GM23338 (cell line): ENCODE measurements around the gene CLIP1. TPM values are rescaled to one million over a fixed set of nuclear protein-coding genes. Genes with fewer than 3 reads are reported as not detected.

ENCODE experiments used
- ATAC-seq: fragments of 200-7000 bp; cut with Tn5 transposase; 3 replicates; pipeline ENCODE4 v1.9.1; 2020
- DNase-seq: peaks from one replicate; pipeline ENCODE4 v3.0.0-alpha.2; 2015; ENCODE audit warnings: low spot score
- H2AFZ ChIP-seq: fragments of 200-600 bp; sonication (generic); 2 replicates; pipeline ENCODE4 v1.8.0; 2016; ENCODE audit warnings: antibody characterized with exemption, mild to moderate bottlenecking, moderate library complexity
- H3F3A ChIP-seq: fragments of 200-600 bp; sonication (generic); replicated peaks from 2 replicates; pipeline ENCODE4 v1.8.0; 2017; ENCODE audit warnings: antibody characterized with exemption, mixed run types, low read depth
- H3K27ac ChIP-seq: fragments of 200-600 bp; sonication (generic); 2 replicates; pipeline ENCODE4 v1.6.1; 2016; ENCODE audit warnings: low read depth
- H3K27me3 ChIP-seq: fragments of 200-600 bp; sonication (generic); 2 replicates; pipeline ENCODE4 v1.8.0; 2016; ENCODE audit warnings: mild to moderate bottlenecking, mixed run types, moderate library complexity; ENCODE audit not compliant: insufficient read depth
- H3K36me3 ChIP-seq: fragments of 200-600 bp; sonication (generic); 2 replicates; pipeline ENCODE4 v1.8.0; 2016; ENCODE audit warnings: mild to moderate bottlenecking; ENCODE audit not compliant: insufficient read depth
- H3K4me1 ChIP-seq: fragments of 200-600 bp; sonication (generic); 2 replicates; pipeline ENCODE4 v1.8.0; 2016; ENCODE audit warnings: mild to moderate bottlenecking, moderate library complexity; ENCODE audit not compliant: insufficient read depth
- H3K4me2 ChIP-seq: fragments of 200-600 bp; sonication (generic); 2 replicates; pipeline ENCODE4 v1.7.1; 2017; ENCODE audit warnings: mixed run types
- H3K4me3 ChIP-seq: fragments of 200-600 bp; sonication (generic); 2 replicates; pipeline ENCODE4 v1.6.1; 2016; ENCODE audit warnings: mixed run types
- H3K79me2 ChIP-seq: fragments of 200-600 bp; sonication (generic); replicated peaks from 2 replicates; pipeline ENCODE4 v1.8.0; 2017; ENCODE audit warnings: mild to moderate bottlenecking; ENCODE audit not compliant: insufficient read depth
- H3K9me2 ChIP-seq: fragments of 200-600 bp; sonication (generic); 2 replicates; pipeline ENCODE4 v1.8.0; 2017; ENCODE audit not compliant: insufficient read depth
- H4K20me1 ChIP-seq: fragments of 200-600 bp; sonication (generic); replicated peaks from 2 replicates; pipeline ENCODE4 v1.8.0; 2017; ENCODE audit warnings: mild to moderate bottlenecking; ENCODE audit not compliant: insufficient read depth
- H3K27ac Mint-ChIP-seq: 2 replicates; pipeline ENCODE4 v1.8.0; 2020; ENCODE audit warnings: inconsistent platforms, mild to moderate bottlenecking, moderate library complexity, mixed read lengths
- H3K27me3 Mint-ChIP-seq: 3 replicates; pipeline ENCODE4 v1.8.0; 2022; ENCODE audit warnings: low read depth, mild to moderate bottlenecking, moderate library complexity, mixed read lengths, inconsistent platforms; ENCODE audit not compliant: insufficient read depth, poor library complexity
- H3K36me3 Mint-ChIP-seq: 3 replicates; pipeline ENCODE4 v1.8.0; 2021; ENCODE audit warnings: low read depth, mild to moderate bottlenecking, inconsistent platforms, moderate library complexity, mixed read lengths
- H3K4me1 Mint-ChIP-seq: 3 replicates; pipeline ENCODE4 v1.8.0; 2020; ENCODE audit warnings: mild to moderate bottlenecking, inconsistent platforms, mixed read lengths
- H3K4me3 Mint-ChIP-seq: 3 replicates; pipeline ENCODE4 v1.8.0; 2021; ENCODE audit warnings: moderate library complexity, mild to moderate bottlenecking, inconsistent platforms, mixed read lengths
- H3K9me3 Mint-ChIP-seq: 3 replicates; pipeline ENCODE4 v1.8.0; 2020; ENCODE audit warnings: moderate library complexity, mild to moderate bottlenecking, inconsistent platforms, mixed read lengths
- CREB1 ChIP-seq: fragments of 250-450 bp; sonication (Bioruptor Pico); IDR thresholded peaks from 2 replicates; pipeline ENCODE4 v1.5.0; 2020; ENCODE audit warnings: low read depth, mild to moderate bottlenecking, moderate library complexity
- CTCF ChIP-seq, 2 experiments: fragments of 200-600 bp in 1 of 2; sonication (generic) in 1 of 2; conservative IDR thresholded peaks; 2 replicates each; pipeline versions ENCODE4 v1.5.1 to v1.6.1; 2016 to 2017; ENCODE audit warnings: antibody characterized with exemption in 2 of 2, low read depth in 2 of 2, mild to moderate bottlenecking in 2 of 2, moderate library complexity in 1 of 2
- ETS1 ChIP-seq: IDR thresholded peaks from 2 replicates; pipeline ENCODE4 v1.6.1; 2016; ENCODE audit warnings: antibody characterized with exemption
- EZH2 ChIP-seq: fragments of 200-600 bp; sonication (generic); IDR thresholded peaks from one replicate; pipeline ENCODE4 v1.8.0; 2017; ENCODE audit warnings: antibody characterized with exemption, mild to moderate bottlenecking, low read depth; ENCODE audit not compliant: unreplicated experiment
- EZH2phosphoT487 ChIP-seq: fragments of 200-600 bp; sonication (generic); IDR thresholded peaks from one replicate; pipeline ENCODE4 v1.8.1; 2018; ENCODE audit warnings: antibody characterized with exemption; ENCODE audit not compliant: unreplicated experiment
- JUNB ChIP-seq: IDR thresholded peaks from one replicate; pipeline ENCODE4 v1.6.1; 2016; ENCODE audit warnings: antibody characterized with exemption; ENCODE audit not compliant: unreplicated experiment
- NANOG ChIP-seq: IDR thresholded peaks from 2 replicates; pipeline ENCODE4 v1.6.1; 2016; ENCODE audit warnings: antibody characterized with exemption, borderline replicate concordance
- POLR2AphosphoS5 ChIP-seq: IDR thresholded peaks from 2 replicates; pipeline ENCODE4 v1.6.1; 2016; ENCODE audit warnings: antibody characterized with exemption, low read depth
- STAT1 ChIP-seq: IDR thresholded peaks from one replicate; pipeline ENCODE4 v1.6.1; 2016; ENCODE audit warnings: antibody characterized with exemption; ENCODE audit not compliant: unreplicated experiment
- ZNF114 ChIP-seq: fragments of 250-450 bp; sonication (Bioruptor Pico); IDR thresholded peaks from 2 replicates; pipeline ENCODE4 v1.5.0; 2020; ENCODE audit warnings: mild to moderate bottlenecking, moderate library complexity
- ZNF331 ChIP-seq: fragments of 250-450 bp; sonication (Bioruptor Pico); IDR thresholded peaks from 2 replicates; pipeline ENCODE4 v1.5.0; 2020; ENCODE audit warnings: low read depth, mild to moderate bottlenecking, moderate library complexity
- ZNF462 ChIP-seq: fragments of 250-450 bp; sonication (Bioruptor Pico); IDR thresholded peaks from 2 replicates; pipeline ENCODE4 v1.5.0; 2020; ENCODE audit warnings: mild to moderate bottlenecking, moderate library complexity
- polyA plus RNA-seq: library from polyadenylated mRNA; unstranded; fragments of >200 nt; fragmentation: Nextera tagmentation; extraction: Ambion mirVana; gene quantifications from 2 replicates; pipeline ENCODE4 v1.2.1, GENCODE V29; 2016
- total RNA-seq: library from RNA; depleted of rRNA; stranded (reverse); fragments of >200 nt; shearing (Covaris generic); gene quantifications from 2 replicates; pipeline ENCODE4 v1.2.3, GENCODE V29; 2014
- TF ChIP-seq, protein P1 (sequence below): IDR thresholded peaks from one replicate; pipeline ENCODE4 v1.6.1; 2018; ENCODE audit warnings: antibody characterized with exemption; ENCODE audit not compliant: unreplicated experiment

CLIP1 gene
- total and polyA plus RNA-seq, 2 experiments from 2014 or later = 11.5 to 21.1 TPM

GRCh38 chr12:122309564-122310121 lies 112.8 kb downstream of the CLIP1 start:
- no peak for TF ChIP-seq EZH2phosphoT487
- TF ChIP-seq ZNF331 (CRISPR knock-in tag) = no peak
- TF ChIP-seq ETS1 = no peak
- no peak for TF ChIP-seq POLR2AphosphoS5
- TF ChIP-seq CREB1 = no peak
- TF ChIP-seq CTCF (conservative IDR thresholded peaks at IDR 0.05; ENCODE audit: low read depth in 2 of 2) = no peak
- TF ChIP-seq JUNB = no peak
- TF ChIP-seq STAT1 = no peak
- TF ChIP-seq ZNF462 (CRISPR knock-in tag) = no peak
- TF ChIP-seq NANOG = no peak
- no peak for TF ChIP-seq ZNF114 (CRISPR knock-in tag)
- TF ChIP-seq, protein P1, sequence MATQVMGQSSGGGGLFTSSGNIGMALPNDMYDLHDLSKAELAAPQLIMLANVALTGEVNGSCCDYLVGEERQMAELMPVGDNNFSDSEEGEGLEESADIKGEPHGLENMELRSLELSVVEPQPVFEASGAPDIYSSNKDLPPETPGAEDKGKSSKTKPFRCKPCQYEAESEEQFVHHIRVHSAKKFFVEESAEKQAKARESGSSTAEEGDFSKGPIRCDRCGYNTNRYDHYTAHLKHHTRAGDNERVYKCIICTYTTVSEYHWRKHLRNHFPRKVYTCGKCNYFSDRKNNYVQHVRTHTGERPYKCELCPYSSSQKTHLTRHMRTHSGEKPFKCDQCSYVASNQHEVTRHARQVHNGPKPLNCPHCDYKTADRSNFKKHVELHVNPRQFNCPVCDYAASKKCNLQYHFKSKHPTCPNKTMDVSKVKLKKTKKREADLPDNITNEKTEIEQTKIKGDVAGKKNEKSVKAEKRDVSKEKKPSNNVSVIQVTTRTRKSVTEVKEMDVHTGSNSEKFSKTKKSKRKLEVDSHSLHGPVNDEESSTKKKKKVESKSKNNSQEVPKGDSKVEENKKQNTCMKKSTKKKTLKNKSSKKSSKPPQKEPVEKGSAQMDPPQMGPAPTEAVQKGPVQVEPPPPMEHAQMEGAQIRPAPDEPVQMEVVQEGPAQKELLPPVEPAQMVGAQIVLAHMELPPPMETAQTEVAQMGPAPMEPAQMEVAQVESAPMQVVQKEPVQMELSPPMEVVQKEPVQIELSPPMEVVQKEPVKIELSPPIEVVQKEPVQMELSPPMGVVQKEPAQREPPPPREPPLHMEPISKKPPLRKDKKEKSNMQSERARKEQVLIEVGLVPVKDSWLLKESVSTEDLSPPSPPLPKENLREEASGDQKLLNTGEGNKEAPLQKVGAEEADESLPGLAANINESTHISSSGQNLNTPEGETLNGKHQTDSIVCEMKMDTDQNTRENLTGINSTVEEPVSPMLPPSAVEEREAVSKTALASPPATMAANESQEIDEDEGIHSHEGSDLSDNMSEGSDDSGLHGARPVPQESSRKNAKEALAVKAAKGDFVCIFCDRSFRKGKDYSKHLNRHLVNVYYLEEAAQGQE = no peak
- no peak for TF ChIP-seq EZH2
- H3K27ac ChIP-seq = no peak overlapping the region

More at GRCh38 chr12:122309564-122310121, 112.8 kb downstream of the CLIP1 start:
- no peaks in the 10 kb centered on the region for H3K27me3 Mint-ChIP-seq
- no peaks in the 10 kb centered on the region; the same call in 2 of the 3 replicates for H3K36me3 Mint-ChIP-seq
- Histone ChIP-seq H3K79me2 (no peaks in the 10 kb centered on the region), H2AFZ (no peak overlapping the region), H3K4me3 (no peak overlapping the region), H3K9me2 (no peaks in the 10 kb centered on the region), H3K4me2 (no peak overlapping the region), H3K27me3 (no peaks in the 10 kb centered on the region), H4K20me1 (no peaks in the 10 kb centered on the region), H3K4me1 (no peaks in the 10 kb centered on the region), H3K36me3 (no peaks in the 10 kb centered on the region), H3F3A (no peaks in the 10 kb centered on the region)
- DNase-seq (no peak), ATAC-seq (no peak)
- no peak overlapping the region for H3K27ac Mint-ChIP-seq
- no peaks in the 10 kb centered on the region for H3K9me3 Mint-ChIP-seq
- no peak overlapping the region for H3K4me3 Mint-ChIP-seq
- no peaks in the 10 kb centered on the region; the same call in 2 of the 3 replicates for H3K4me1 Mint-ChIP-seq
